GM18909 (cell line): ENCODE measurements around the gene GOLIM4.
"Not testable (repeated sequence)": the region's sequence is repeated elsewhere in the genome, so short reads cannot be mapped to it uniquely, and the experiment has no call there.

Source experiments
- ATAC-seq: cut with Tn5 transposase; IDR thresholded peaks from one replicate; pipeline ENCODE4 v1.9.1; 2021; ENCODE audit warnings: mild to moderate bottlenecking; ENCODE audit not compliant: unreplicated experiment, poor library complexity

Gene GOLIM4

GRCh38 chr3:168095611-168096209 lies at the start of gene GOLIM4:
TSS of gene GOLIM4 (minus strand) at chr3:168095924. CDS start at chr3:168095285, 639 bp downstream.
- peak; percentile 89 for ATAC-seq

GRCh38 chr3:168141405-168141998 lies 45.8 kb upstream of the GOLIM4 start:
- ATAC-seq: peak; percentile 77

- ATAC-seq: no peak
Observed at GRCh38 chr3:168139947-168140346, 44.2 kb upstream of the GOLIM4 start.

GRCh38 chr3:168138421-168138820 lies 42.7 kb upstream of the GOLIM4 start:
- no peak for ATAC-seq

GRCh38 chr3:168134931-168135330 lies 39.2 kb upstream of the GOLIM4 start:
- ATAC-seq: peak; percentile 82

- not testable (repeated sequence) for ATAC-seq
Observed at GRCh38 chr3:168130250-168130649, 34.5 kb upstream of the GOLIM4 start.

- ATAC-seq: not testable (repeated sequence)
Observed at GRCh38 chr3:168128463-168128862, 32.7 kb upstream of the GOLIM4 start.

- ATAC-seq: no peak
Observed at GRCh38 chr3:168127466-168127865, 31.7 kb upstream of the GOLIM4 start.

- no peak for ATAC-seq
Observed at GRCh38 chr3:168124791-168125190, 29.1 kb upstream of the GOLIM4 start.

- no peak for ATAC-seq
Observed at GRCh38 chr3:168124291-168124690, 28.6 kb upstream of the GOLIM4 start.

GRCh38 chr3:168123201-168124176 lies 27.8 kb upstream of the GOLIM4 start:
- no peak for ATAC-seq

GRCh38 chr3:168121184-168122017 lies 25.7 kb upstream of the GOLIM4 start:
- ATAC-seq: no peak

- no peak for ATAC-seq
Observed at GRCh38 chr3:168117853-168118313, 22.2 kb upstream of the GOLIM4 start.

GRCh38 chr3:168117059-168117458 lies 21.3 kb upstream of the GOLIM4 start:
- ATAC-seq: no peak

GRCh38 chr3:168116279-168116678 lies 20.6 kb upstream of the GOLIM4 start:
- no peak for ATAC-seq

- no peak for ATAC-seq
Observed at GRCh38 chr3:168113848-168114247, 18.1 kb upstream of the GOLIM4 start.

- ATAC-seq: no peak
Observed at GRCh38 chr3:168112894-168113293, 17.2 kb upstream of the GOLIM4 start.

- ATAC-seq: no peak
Observed at GRCh38 chr3:168104361-168104760, 8.6 kb upstream of the GOLIM4 start.

- no peak for ATAC-seq
Observed at GRCh38 chr3:168102735-168103410, 7.1 kb upstream of the GOLIM4 start.
